ENCODE results near the gene MAPK12. TPM values are rescaled to one million over a fixed set of nuclear protein-coding genes. Genes with fewer than 3 reads are reported as not detected.

MAPK12 gene
- total and polyA plus RNA-seq, 2 of the 4 experiments (the other 2 are of a cell fraction) = 41.0 to 56.3 TPM

DNA sequence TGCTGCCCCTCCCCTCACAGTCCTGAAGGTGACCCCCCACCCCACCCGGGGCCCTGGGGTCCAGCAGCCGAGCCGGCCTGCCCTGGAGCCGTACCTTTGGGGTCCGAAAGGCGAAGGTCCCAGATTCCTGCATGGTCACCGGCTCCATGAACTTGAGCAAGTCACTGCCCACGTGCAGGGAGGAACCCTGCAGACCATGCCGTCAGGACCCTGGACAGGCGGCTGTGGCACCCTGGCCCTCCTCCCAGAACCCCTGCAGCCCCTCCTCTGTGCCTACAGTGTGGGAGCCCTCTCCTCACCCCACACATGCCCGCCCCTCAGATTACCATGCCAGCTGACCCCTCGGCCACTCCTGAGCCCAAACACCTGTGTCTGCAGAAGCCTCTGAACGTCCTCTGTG is 23.0 kb upstream of the MAPK12 start:
- Histone ChIP-seq H2BK120ac (ENCODE audit: low read depth, low read length) (no peak overlapping the region), H3K23ac (ENCODE audit: low read depth, low read length) (no peak overlapping the region), H4K20me1 (ENCODE audit: insufficient read depth, low read length) (peaks cover 59% of the 10 kb centered on the region), H2BK15ac (ENCODE audit: low read depth, low read length) (no peak overlapping the region), H4K5ac (ENCODE audit: low read depth, low read length) (no peak overlapping the region), H4K8ac (ENCODE audit: low read depth in 2 of 2, low read length in 2 of 2) (no peak overlapping the region), H3K36me3 (ENCODE audit: control insufficient read depth, insufficient read depth, low read length) (peaks cover 89% of the 10 kb centered on the region), H3K14ac (replicated peaks; ENCODE audit: low read depth, low read length) (no peak overlapping the region), H3K9ac (ENCODE audit: low read depth, low read length) (no peak overlapping the region), H3K4me3 (ENCODE audit: insufficient read depth, low read depth, low read length) (no peak overlapping the region), H3K56ac (ENCODE audit: extremely low read depth, insufficient read depth, low read length) (no peak overlapping the region), H3K4me2 (ENCODE audit: low read depth, low read length) (no peak overlapping the region), H2AFZ (replicated peaks; ENCODE audit: low read length, poor library complexity) (no peak overlapping the region), H3K27ac (ENCODE audit: insufficient read depth, low read length) (no peak overlapping the region), H3K79me1 (ENCODE audit: low read depth in 1 of 2, low read length in 2 of 2) (peaks cover 13 to 55% of the 10 kb centered on the region in 2 experiments; a peak in 3 of 4 replicates), H2AK9ac (replicated peaks; ENCODE audit: low read depth, low read length, poor library complexity) (peak overlapping the region; percentile 16), H3K27me3 (ENCODE audit: control insufficient read depth, insufficient read depth, low read length) (no peaks in the 10 kb centered on the region), H2BK5ac (ENCODE audit: low read depth, low read length, poor library complexity, severe bottlenecking) (no peak overlapping the region), H3K9me1 (ENCODE audit: insufficient read depth, low read length) (no peaks in the 10 kb centered on the region), H3K4me1 (ENCODE audit: control insufficient read depth, insufficient read depth, low read length) (peaks cover 8% of the 10 kb centered on the region), H3K4ac (ENCODE audit: low read depth, low read length) (no peak overlapping the region), H2BK20ac (ENCODE audit: low read depth, low read length) (no peak overlapping the region), H3K18ac (ENCODE audit: low read depth, low read length) (no peak overlapping the region), H2AK5ac (ENCODE audit: low read depth, low read length) (no peak overlapping the region), H4K91ac (ENCODE audit: insufficient read depth, low read depth, low read length) (no peak overlapping the region), H3K9me3 (ENCODE audit: control insufficient read depth, insufficient read depth, low read length) (no peaks in the 10 kb centered on the region)
- CTCF ChIA-PET = no interaction called here
- WGBS, 2 experiments (ENCODE audit: extremely low coverage in 2 of 2, insufficient read length in 1 of 2) = 84% methylated on average over 3 of the region's 13 CpGs; no CpG with 5 or more reads in 1 of the 2 experiments
- TF ChIP-seq POLR2A (IDR thresholded peaks at IDR 0.05; ENCODE audit: low read depth, low read length) (no peak), MXI1 (IDR thresholded peaks at IDR 0.05; ENCODE audit: borderline replicate concordance, low read depth, low read length) (no peak), CHD1 (IDR thresholded peaks at IDR 0.05; ENCODE audit: low read depth, low read length) (no peak)
- TF ChIP-seq, protein P1, sequence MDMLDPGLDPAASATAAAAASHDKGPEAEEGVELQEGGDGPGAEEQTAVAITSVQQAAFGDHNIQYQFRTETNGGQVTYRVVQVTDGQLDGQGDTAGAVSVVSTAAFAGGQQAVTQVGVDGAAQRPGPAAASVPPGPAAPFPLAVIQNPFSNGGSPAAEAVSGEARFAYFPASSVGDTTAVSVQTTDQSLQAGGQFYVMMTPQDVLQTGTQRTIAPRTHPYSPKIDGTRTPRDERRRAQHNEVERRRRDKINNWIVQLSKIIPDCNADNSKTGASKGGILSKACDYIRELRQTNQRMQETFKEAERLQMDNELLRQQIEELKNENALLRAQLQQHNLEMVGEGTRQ (IDR thresholded peaks at IDR 0.05; ENCODE audit: low read depth, low read length) = no peak
- ATAC-seq (ENCODE audit: low read depth) (no peak), DNase-seq (no peak)
- dilution Hi-C loops (cut with HindIII; ENCODE audit: low sequenced_read_pairs, unreplicated experiment) = no loop called here
- no TSS peak for BruUV-seq (replicated peaks)
- intact Hi-C loops (cut with micrococcal nuclease) = no loop called here
- POLR2A ChIA-PET (ENCODE audit: unreplicated experiment) = no interaction called here
- in situ Hi-C loops (cut with MboI; ENCODE audit: low sequenced_read_pairs) = no loop called here
